ENCODE results near the gene LGMN. TPM values are rescaled to one million over a fixed set of nuclear protein-coding genes. Genes with fewer than 3 reads are reported as not detected.
A peak's percentile ranks its signal among the peaks of the same experiment; 100 is the strongest.

The LGMN gene
- total and polyA plus RNA-seq, 2 of the 13 experiments (the other 11 are each of a cell fraction or from before 2014, with no cell fraction given), result 28.9 to 76.4 TPM

DNA sequence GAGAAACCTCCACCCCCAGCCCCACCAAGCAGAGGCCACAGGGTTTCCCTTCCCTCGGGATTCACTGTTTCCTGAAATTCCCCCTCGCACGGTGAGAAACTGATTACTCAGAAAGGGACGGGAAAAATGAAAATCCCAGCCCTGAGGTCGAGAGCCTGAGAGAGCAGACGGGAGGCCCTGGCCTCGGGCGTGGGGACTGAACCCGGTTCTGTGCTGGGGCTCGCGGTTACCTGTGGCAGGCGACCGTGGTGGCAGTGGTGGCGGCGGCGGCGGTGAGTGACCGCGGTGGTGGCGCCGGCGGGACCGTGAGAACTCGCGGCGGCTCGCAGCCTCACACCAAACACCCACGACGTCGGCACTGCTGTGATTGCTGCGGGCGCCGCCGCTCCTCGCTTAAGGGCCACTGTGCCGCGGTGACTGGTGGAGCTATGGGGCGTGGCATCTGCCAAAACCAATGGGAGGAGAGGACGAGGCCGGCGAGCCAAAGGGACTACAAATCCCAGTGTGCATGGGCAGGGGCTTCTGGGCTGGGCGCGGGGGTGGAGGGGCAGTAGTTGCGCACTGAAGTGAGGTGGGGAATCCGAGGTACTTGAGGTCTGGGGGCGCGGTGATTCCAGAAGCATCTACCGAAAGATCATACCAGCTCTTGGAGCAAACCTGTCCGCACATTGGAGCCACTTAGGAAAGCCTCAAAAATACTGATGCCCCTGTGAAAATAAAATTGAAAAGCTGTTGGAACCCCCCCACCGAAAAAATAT lies at the start of gene LGMN (continued):
- TF ChIP-seq ZFY (CRISPR knock-in tag; IDR thresholded peaks at IDR 0.05), result peak; percentile 82
- TF ChIP-seq, protein P1, sequence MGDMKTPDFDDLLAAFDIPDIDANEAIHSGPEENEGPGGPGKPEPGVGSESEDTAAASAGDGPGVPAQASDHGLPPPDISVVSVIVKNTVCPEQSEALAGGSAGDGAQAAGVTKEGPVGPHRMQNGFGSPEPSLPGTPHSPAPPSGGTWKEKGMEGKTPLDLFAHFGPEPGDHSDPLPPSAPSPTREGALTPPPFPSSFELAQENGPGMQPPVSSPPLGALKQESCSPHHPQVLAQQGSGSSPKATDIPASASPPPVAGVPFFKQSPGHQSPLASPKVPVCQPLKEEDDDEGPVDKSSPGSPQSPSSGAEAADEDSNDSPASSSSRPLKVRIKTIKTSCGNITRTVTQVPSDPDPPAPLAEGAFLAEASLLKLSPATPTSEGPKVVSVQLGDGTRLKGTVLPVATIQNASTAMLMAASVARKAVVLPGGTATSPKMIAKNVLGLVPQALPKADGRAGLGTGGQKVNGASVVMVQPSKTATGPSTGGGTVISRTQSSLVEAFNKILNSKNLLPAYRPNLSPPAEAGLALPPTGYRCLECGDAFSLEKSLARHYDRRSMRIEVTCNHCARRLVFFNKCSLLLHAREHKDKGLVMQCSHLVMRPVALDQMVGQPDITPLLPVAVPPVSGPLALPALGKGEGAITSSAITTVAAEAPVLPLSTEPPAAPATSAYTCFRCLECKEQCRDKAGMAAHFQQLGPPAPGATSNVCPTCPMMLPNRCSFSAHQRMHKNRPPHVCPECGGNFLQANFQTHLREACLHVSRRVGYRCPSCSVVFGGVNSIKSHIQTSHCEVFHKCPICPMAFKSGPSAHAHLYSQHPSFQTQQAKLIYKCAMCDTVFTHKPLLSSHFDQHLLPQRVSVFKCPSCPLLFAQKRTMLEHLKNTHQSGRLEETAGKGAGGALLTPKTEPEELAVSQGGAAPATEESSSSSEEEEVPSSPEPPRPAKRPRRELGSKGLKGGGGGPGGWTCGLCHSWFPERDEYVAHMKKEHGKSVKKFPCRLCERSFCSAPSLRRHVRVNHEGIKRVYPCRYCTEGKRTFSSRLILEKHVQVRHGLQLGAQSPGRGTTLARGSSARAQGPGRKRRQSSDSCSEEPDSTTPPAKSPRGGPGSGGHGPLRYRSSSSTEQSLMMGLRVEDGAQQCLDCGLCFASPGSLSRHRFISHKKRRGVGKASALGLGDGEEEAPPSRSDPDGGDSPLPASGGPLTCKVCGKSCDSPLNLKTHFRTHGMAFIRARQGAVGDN (CRISPR knock-in tag; IDR thresholded peaks at IDR 0.05), result peak; percentile 94
- TF ChIP-seq TBX3 (IDR thresholded peaks at IDR 0.05; ENCODE audit: borderline replicate concordance), result no peak
- TF ChIP-seq HNF1B (CRISPR knock-in tag; IDR thresholded peaks at IDR 0.05), result peak; percentile 67
- TF ChIP-seq CEBPZ (IDR thresholded peaks at IDR 0.05; ENCODE audit: low read length), result no peak
- no peak; the same call in 1 of the 2 replicates for TF ChIP-seq HBP1 (CRISPR knock-in tag; IDR thresholded peaks at IDR 0.05; ENCODE audit: low read depth)
- TF ChIP-seq NCOA2 (CRISPR knock-in tag; IDR thresholded peaks at IDR 0.05), result no peak
- TF ChIP-seq BHLHE40 (IDR thresholded peaks at IDR 0.05; ENCODE audit: low read length), result peak; percentile 48; the same call in 1 of the 2 replicates
- no peak for TF ChIP-seq CHCHD3 (CRISPR knock-in tag; IDR thresholded peaks at IDR 0.05)
- TF ChIP-seq, protein P2, sequence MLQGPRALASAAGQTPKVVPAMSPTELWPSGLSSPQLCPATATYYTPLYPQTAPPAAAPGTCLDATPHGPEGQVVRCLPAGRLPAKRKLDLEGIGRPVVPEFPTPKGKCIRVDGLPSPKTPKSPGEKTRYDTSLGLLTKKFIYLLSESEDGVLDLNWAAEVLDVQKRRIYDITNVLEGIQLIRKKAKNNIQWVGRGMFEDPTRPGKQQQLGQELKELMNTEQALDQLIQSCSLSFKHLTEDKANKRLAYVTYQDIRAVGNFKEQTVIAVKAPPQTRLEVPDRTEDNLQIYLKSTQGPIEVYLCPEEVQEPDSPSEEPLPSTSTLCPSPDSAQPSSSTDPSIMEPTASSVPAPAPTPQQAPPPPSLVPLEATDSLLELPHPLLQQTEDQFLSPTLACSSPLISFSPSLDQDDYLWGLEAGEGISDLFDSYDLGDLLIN (CRISPR knock-in tag; IDR thresholded peaks at IDR 0.05; ENCODE audit: borderline replicate concordance), result no peak
- TF ChIP-seq GABPB1 (CRISPR knock-in tag; IDR thresholded peaks at IDR 0.05), result peak; percentile 81
- TF ChIP-seq SYNCRIP (IDR thresholded peaks at IDR 0.05; ENCODE audit: insufficient read depth, low read depth, low read length), result no peak
